ENCODE results near the gene CA5A. TPM values are rescaled to one million over a fixed set of nuclear protein-coding genes. Genes with fewer than 3 reads are reported as not detected.
A peak's percentile ranks its signal among the peaks of the same experiment; 100 is the strongest.

The CA5A gene
- polyA plus RNA-seq, 2 of the 4 experiments (the other 2 are of a cell fraction) = not detected

GRCh38 chr16:87931504-87931903, 4.8 kb downstream of the CA5A start (continued):
- no peak for TF ChIP-seq ZSCAN20 (CRISPR knock-in tag; IDR thresholded peaks at IDR 0.05)
- TF ChIP-seq BHLHE40 (IDR thresholded peaks at IDR 0.05; ENCODE audit: low read depth, low read length) = no peak
- TF ChIP-seq KDM5A (IDR thresholded peaks at IDR 0.05) = no peak

- FAIRE-seq (no peak), ATAC-seq (peak; percentile 54 to 78; a peak in 4 of 6 replicates), DNase-seq (ENCODE audit: low read depth in 1 of 2, low spot score in 1 of 2) (no peak)
- Histone ChIP-seq H3K4me1 (no peaks in the 10 kb centered on the region), H3K4me2 (no peak overlapping the region), H3K27ac (no peak overlapping the region), H3K4me3 (no peak overlapping the region), H3K9me3 (no peaks in the 10 kb centered on the region; the same call in 2 of the 3 replicates)
- ChIA-PET CTCF (interaction anchor here (1.0 to 1.1 kb wide), 2 partner anchors 8 to 22 kb away, joined by 3 to 4 read pairs; no protein-coding TSS in a partner anchor), POLR2A (no interaction called here)
- WGBS (ENCODE audit: missing lambda C conversion rate) = 63% methylated on average over 10 of the region's 11 CpGs
- TF ChIP-seq FOSB (CRISPR knock-in tag; IDR thresholded peaks at IDR 0.05) (no peak), EHF (CRISPR knock-in tag; IDR thresholded peaks at IDR 0.05) (no peak), JUN (IDR thresholded peaks at IDR 0.05) (no peak), RAD21 (conservative IDR thresholded peaks at IDR 0.05 in 1 of 2, IDR thresholded peaks at IDR 0.05 in 1 of 2) (peak in 1 of 2 experiments; percentile 42; a peak in 2 of 5 replicates), HMGXB4 (CRISPR knock-in tag; IDR thresholded peaks at IDR 0.05; ENCODE audit: borderline replicate concordance) (no peak), EHMT2 (IDR thresholded peaks at IDR 0.05; ENCODE audit: low read depth) (no peak), E2F6 (IDR thresholded peaks at IDR 0.05; ENCODE audit: borderline replicate concordance, low read depth) (no peak), CHD2 (IDR thresholded peaks at IDR 0.05; ENCODE audit: low read length, partially characterized antibody) (no peak), CTCF (IDR thresholded peaks at IDR 0.05) (0 out of 3 replicates have a peak, but pooled peaks have one; percentile 10), POLR2A (IDR thresholded peaks at IDR 0.05; ENCODE audit: low read length) (no peak), HES2 (IDR thresholded peaks at IDR 0.05) (no peak), SMC3 (IDR thresholded peaks at IDR 0.05) (no peak)
Observed at GRCh38 chr16:87930456-87930855, 5.9 kb downstream of the CA5A start.

- no peak for DNase-seq (ENCODE audit: low read depth in 1 of 2, low spot score in 1 of 2)
- WGBS (ENCODE audit: missing lambda C conversion rate) = 41% methylated on average over 7 of the region's 7 CpGs
- no peak overlapping the region for H3K4me2 ChIP-seq
- ChIA-PET CTCF (interaction anchor here (0.6 to 1.1 kb wide), 2 partner anchors 9 to 186 kb away, joined by 3 to 4 read pairs; no protein-coding TSS in a partner anchor), POLR2A (no interaction called here)
- H3K4me3 ChIP-seq = no peak overlapping the region
- FAIRE-seq = no peak
- no peaks in the 10 kb centered on the region; the same call in 2 of the 3 replicates for H3K9me3 ChIP-seq
- TF ChIP-seq KDM1A (IDR thresholded peaks at IDR 0.05; ENCODE audit: low read depth) (no peak), EP300 (IDR thresholded peaks at IDR 0.05) (no peak), EHF (CRISPR knock-in tag; IDR thresholded peaks at IDR 0.05) (no peak), ESRRA (IDR thresholded peaks at IDR 0.05; ENCODE audit: borderline replicate concordance, low read length) (no peak), MAX (IDR thresholded peaks at IDR 0.05) (no peak)
- H3K27ac ChIP-seq = no peak overlapping the region
- ATAC-seq = no peak
- no peaks in the 10 kb centered on the region for H3K4me1 ChIP-seq
Observed at GRCh38 chr16:87929986-87930385, 6.3 kb downstream of the CA5A start.

Measured in A549 (cell line).